ENCODE data around the gene PIWIL1.

GRCh38 chr12:130308393-130308792 lies 29.3 kb upstream of the PIWIL1 start:
- TF ChIP-seq CTCF (IDR thresholded peaks at IDR 0.05) (no peak), POLR2AphosphoS5 (IDR thresholded peaks at IDR 0.05) (no peak), POLR2A (IDR thresholded peaks at IDR 0.05) (no peak)

Data from gastroesophageal sphincter (tissue), 3 donors.